IPS-18c (cell line): ENCODE results near the gene EFCAB7.

Experiments
- H3K4me3 ChIP-seq: 2 replicates; pipeline ENCODE4 v1.7.0; 2013; ENCODE audit warnings: low read depth, mild to moderate bottlenecking, low read length, moderate library complexity; ENCODE audit not compliant: insufficient read depth
- H3K9me3 ChIP-seq: one replicate; pipeline ENCODE4 v1.6.1; 2013; ENCODE audit warnings: mild to moderate bottlenecking, low read length, moderate library complexity; ENCODE audit not compliant: control insufficient read depth, insufficient read depth

EFCAB7 gene

GRCh38 chr1:63592536-63593302 is 69.4 kb downstream of the EFCAB7 start:
- H3K9me3 ChIP-seq, result no peaks in the 10 kb centered on the region

DNA sequence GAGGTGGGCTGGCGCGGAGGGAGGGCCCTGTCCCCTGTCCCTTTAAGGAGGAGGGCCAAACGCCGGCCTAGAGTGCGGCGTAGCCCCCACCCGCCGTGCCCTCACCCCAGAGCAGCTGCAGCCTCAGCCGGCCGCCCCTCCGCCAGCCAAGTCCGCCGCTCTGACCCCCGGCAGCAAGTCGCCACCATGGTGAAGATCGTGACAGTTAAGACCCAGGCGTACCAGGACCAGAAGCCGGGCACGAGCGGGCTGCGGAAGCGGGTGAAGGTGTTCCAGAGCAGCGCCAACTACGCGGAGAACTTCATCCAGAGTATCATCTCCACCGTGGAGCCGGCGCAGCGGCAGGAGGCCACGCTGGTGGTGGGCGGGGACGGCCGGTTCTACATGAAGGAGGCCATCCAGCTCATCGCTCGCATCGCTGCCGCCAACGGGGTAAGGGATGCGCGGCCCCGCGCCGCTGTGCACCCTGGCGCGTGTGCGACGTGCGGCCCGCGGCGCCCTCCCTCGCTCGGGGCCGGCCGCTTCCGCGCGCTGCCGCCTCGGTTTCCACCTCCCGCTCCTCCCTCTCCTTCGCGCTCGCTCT is 70.1 kb downstream of the EFCAB7 start, which contains the start of gene PGM1:
TSS of gene PGM1 (plus strand) at position 109 of the 583 bp plus-strand sequence. CDS start at position 187, 78 bp downstream.
- peak within 1 kb of the TSS; percentile 97 for H3K4me3 ChIP-seq
- H3K9me3 ChIP-seq, result no peaks in the 10 kb centered on the region

More at GRCh38 chr1:63592536-63593302, 69.4 kb downstream of the EFCAB7 start:
- peak overlapping the region; percentile 97 for H3K4me3 ChIP-seq

GRCh38 chr1:63593886-63594605 is 70.7 kb downstream of the EFCAB7 start:
- H3K4me3 ChIP-seq, result peak overlapping the region; percentile 97
- no peaks in the 10 kb centered on the region for H3K9me3 ChIP-seq

DNA sequence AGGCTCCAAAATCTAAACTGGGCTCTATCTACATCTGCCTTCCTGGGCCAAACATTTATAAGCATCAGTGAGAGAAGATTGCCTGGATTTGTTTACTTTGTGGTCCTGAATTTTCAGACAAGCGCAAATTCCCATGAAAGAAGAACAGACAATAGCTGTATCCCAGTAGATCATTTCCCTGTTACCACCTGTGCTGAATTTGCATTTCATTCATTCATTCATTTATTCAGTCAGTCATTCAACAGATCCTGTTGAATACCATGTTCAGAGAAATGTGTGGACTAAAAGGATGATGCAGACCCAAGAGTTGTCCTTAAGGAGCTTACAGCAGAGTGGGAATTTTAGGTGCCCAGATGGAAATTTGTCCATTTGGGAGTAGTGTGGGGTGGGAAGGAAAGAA is 72.1 kb downstream of the EFCAB7 start:
- Histone ChIP-seq H3K4me3 (no peak overlapping the region), H3K9me3 (no peaks in the 10 kb centered on the region)

- H3K9me3 ChIP-seq, result no peaks in the 10 kb centered on the region
- no peak overlapping the region for H3K4me3 ChIP-seq
Observed at GRCh38 chr1:63599799-63600198, 76.5 kb downstream of the EFCAB7 start.

- H3K9me3 ChIP-seq, result no peaks in the 10 kb centered on the region
- H3K4me3 ChIP-seq, result no peak overlapping the region
Observed at GRCh38 chr1:63600248-63600647, 76.9 kb downstream of the EFCAB7 start.

- H3K9me3 ChIP-seq, result no peaks in the 10 kb centered on the region
- no peak overlapping the region for H3K4me3 ChIP-seq
Observed at GRCh38 chr1:63601061-63601460, 77.7 kb downstream of the EFCAB7 start.

- H3K4me3 ChIP-seq, result no peak overlapping the region
Observed at GRCh38 chr1:63601463-63601862, 78.1 kb downstream of the EFCAB7 start.

GRCh38 chr1:63601912-63602311 is 78.6 kb downstream of the EFCAB7 start:
- Histone ChIP-seq H3K4me3 (no peak overlapping the region), H3K9me3 (no peaks in the 10 kb centered on the region)

More at GRCh38 chr1:63601463-63601862, 78.1 kb downstream of the EFCAB7 start:
- no peaks in the 10 kb centered on the region for H3K9me3 ChIP-seq

GRCh38 chr1:63602629-63603028 is 79.3 kb downstream of the EFCAB7 start:
- H3K9me3 ChIP-seq, result no peaks in the 10 kb centered on the region
- H3K4me3 ChIP-seq, result no peak overlapping the region

- H3K9me3 ChIP-seq, result no peaks in the 10 kb centered on the region
- H3K4me3 ChIP-seq, result no peak overlapping the region
Observed at GRCh38 chr1:63603810-63604209, 80.5 kb downstream of the EFCAB7 start.

DNA sequence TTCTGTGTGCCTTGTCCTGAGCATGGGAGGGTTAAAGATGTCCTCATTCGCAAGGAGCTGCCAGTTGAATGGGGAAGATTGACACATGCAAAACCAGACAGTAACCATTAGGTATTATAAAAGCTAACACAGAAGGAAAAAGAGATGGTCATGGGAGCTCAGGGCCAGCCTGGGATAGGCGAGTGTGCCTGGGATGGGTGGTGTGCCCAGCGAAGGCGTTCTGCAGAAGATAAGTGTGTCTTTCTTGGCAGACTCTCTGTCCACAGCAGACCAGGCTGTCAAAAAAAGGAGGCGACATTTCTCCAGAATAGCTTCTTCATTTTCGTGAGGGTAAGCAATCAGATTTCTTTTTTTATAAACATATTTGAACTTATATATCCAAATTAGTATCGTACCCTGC is 84.0 kb downstream of the EFCAB7 start:
- no peaks in the 10 kb centered on the region for H3K9me3 ChIP-seq
- no peak overlapping the region for H3K4me3 ChIP-seq

GRCh38 chr1:63611231-63611630 is 87.9 kb downstream of the EFCAB7 start:
- no peak overlapping the region for H3K4me3 ChIP-seq
- H3K9me3 ChIP-seq, result no peaks in the 10 kb centered on the region

GRCh38 chr1:63612564-63612963 is 89.2 kb downstream of the EFCAB7 start:
- Histone ChIP-seq H3K4me3 (no peak overlapping the region), H3K9me3 (no peaks in the 10 kb centered on the region)

DNA sequence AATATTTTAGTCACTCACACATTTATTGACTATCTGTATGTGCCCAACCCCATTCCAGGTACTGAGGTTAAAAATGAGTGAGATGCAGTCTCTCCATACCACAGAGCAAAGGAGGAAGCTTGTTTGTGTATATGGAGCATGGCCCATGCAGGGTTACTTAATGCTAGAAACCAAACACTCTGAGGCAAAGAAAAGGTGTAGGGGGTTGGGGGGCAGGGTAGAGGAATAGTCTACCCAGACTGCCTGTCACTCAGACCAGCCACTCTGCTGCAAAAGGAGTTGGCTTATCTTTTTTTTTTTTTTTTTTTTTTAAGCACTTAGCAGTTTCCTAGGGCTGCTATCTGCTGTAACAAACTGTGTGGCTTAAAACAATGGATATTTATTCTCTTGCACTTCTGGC is 89.6 kb downstream of the EFCAB7 start:
- Histone ChIP-seq H3K4me3 (no peak overlapping the region), H3K9me3 (no peaks in the 10 kb centered on the region)

- Histone ChIP-seq H3K4me3 (no peak overlapping the region), H3K9me3 (no peaks in the 10 kb centered on the region)
Observed at GRCh38 chr1:63615768-63616420, 92.6 kb downstream of the EFCAB7 start.

DNA sequence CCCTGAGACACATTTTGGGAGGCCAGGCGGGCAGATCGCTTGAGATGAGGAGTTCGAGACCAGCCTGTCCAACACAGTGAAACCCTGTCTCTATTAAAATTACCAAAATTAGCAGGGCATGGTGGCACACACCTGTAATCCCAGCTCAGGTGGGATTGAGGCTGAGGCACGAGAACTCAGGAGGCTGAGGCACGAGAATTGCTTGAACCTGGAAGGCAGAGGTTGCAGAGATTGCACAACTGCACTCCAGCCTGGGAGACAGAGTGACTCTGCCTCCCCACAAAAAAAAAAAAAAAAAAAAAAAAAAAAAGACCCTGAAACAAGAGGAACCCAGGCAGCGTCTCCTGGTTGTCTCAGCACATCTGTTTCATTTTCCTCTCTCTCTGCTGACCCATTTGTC is 94.1 kb downstream of the EFCAB7 start:
- no peaks in the 10 kb centered on the region for H3K9me3 ChIP-seq
- no peak overlapping the region for H3K4me3 ChIP-seq
